Fibroblast of villous mesenchyme (primary cell): ENCODE measurements around the gene MGAT5B. TPM values are rescaled to one million over a fixed set of nuclear protein-coding genes. Genes with fewer than 3 reads are reported as not detected.

Source experiments
- DNase-seq: peaks from one replicate; pipeline ENCODE4 v3.0.0-alpha.2; 2010; ENCODE audit warnings: low read depth
- H3K4me3 ChIP-seq: 2 replicates; pipeline ENCODE4 v1.5.1; 2011; ENCODE audit warnings: low read depth, mild to moderate bottlenecking, low read length
- total RNA-seq: library from RNA; depleted of rRNA; stranded (reverse); fragments of >200 nt; gene quantifications from 2 replicates; pipeline ENCODE4 v1.2.3, GENCODE V29; 2012
- TF ChIP-seq, protein P1 (sequence below): IDR thresholded peaks from 2 replicates; pipeline ENCODE4 v1.5.1; 2012; ENCODE audit warnings: low read depth, mild to moderate bottlenecking, low read length; ENCODE audit not compliant: insufficient read depth

Gene MGAT5B
- total RNA-seq, 1 donor = 0.43 TPM

GRCh38 chr17:76929148-76929547 is 60.9 kb downstream of the MGAT5B start:
- TF ChIP-seq, protein P1, sequence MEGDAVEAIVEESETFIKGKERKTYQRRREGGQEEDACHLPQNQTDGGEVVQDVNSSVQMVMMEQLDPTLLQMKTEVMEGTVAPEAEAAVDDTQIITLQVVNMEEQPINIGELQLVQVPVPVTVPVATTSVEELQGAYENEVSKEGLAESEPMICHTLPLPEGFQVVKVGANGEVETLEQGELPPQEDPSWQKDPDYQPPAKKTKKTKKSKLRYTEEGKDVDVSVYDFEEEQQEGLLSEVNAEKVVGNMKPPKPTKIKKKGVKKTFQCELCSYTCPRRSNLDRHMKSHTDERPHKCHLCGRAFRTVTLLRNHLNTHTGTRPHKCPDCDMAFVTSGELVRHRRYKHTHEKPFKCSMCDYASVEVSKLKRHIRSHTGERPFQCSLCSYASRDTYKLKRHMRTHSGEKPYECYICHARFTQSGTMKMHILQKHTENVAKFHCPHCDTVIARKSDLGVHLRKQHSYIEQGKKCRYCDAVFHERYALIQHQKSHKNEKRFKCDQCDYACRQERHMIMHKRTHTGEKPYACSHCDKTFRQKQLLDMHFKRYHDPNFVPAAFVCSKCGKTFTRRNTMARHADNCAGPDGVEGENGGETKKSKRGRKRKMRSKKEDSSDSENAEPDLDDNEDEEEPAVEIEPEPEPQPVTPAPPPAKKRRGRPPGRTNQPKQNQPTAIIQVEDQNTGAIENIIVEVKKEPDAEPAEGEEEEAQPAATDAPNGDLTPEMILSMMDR = no peak
- no peak overlapping the region for H3K4me3 ChIP-seq
- no peak for DNase-seq

GRCh38 chr17:76929601-76930000 is 61.4 kb downstream of the MGAT5B start:
- DNase-seq = no peak
- H3K4me3 ChIP-seq = no peak overlapping the region
- TF ChIP-seq, protein P1 = no peak

DNA sequence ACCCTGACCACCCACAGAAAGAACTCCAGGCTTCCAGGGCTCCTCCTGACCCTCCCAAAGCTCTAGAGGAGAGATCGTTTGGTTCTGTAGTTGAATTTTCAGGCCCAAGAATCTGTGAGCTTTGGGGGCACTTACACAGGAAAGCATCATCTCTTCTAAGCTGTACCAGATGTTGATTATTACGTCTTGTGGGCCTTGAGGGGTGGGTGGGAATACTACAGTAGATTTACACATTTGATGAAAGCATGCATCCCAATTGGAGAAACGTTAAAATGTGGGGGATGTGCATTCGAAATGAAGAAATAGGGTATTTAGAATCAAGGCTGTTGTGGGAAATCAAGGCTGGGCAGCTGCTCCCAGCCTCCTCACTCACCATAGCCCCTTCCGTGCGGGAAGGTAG is 61.9 kb downstream of the MGAT5B start:
- no peak overlapping the region for H3K4me3 ChIP-seq
- TF ChIP-seq, protein P1 = no peak
- DNase-seq = no peak

GRCh38 chr17:76932402-76933333 is 64.5 kb downstream of the MGAT5B start:
- no peak overlapping the region for H3K4me3 ChIP-seq
- DNase-seq = no peak
- TF ChIP-seq, protein P1 = no peak

GRCh38 chr17:76934561-76935320 is 66.5 kb downstream of the MGAT5B start:
- no peak for DNase-seq
- no peak overlapping the region for H3K4me3 ChIP-seq
- TF ChIP-seq, protein P1 = no peak

GRCh38 chr17:76935331-76935730 is 67.1 kb downstream of the MGAT5B start:
- DNase-seq = peak; percentile 11
- H3K4me3 ChIP-seq = no peak overlapping the region
- TF ChIP-seq, protein P1 = no peak
